Measurements from ENCODE around the gene CNGA1. TPM values are rescaled to one million over a fixed set of nuclear protein-coding genes. Genes with fewer than 3 reads are reported as not detected.
"Not testable (repeated sequence)": the region's sequence is repeated elsewhere in the genome, so short reads cannot be mapped to it uniquely, and the experiment has no call there.

CNGA1 gene
- total and polyA plus RNA-seq, 4 experiments from 2014 or later, result not detected

DNA sequence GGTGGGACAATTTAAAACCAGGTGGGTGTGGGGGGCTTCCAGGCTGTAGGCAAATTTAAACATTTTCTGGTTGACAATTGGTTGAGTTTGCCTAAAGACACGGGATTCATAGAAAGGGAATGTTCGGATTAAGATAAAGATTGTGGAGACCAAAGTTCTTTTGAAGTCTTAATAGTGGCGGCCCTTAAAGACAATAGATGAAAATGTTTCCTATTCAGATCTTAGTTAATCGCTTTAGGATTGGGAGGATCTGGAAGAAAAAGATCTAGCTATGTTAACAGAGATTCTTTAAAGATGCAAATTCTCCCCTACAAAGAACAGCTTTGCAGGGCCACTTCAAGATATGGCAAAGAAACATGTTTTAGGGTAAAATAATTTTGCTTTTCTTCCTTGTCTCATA lies 4.8 kb downstream of the CNGA1 start:
- H3K4me1 ChIP-seq (ENCODE audit: insufficient read depth, low read length), result peaks cover 9% of the 10 kb centered on the region
- no peaks in the 10 kb centered on the region for H3K9me3 ChIP-seq (ENCODE audit: control insufficient read depth in 1 of 2, low read length in 2 of 2)
- no peak for DNase-seq
- H3K27ac ChIP-seq (ENCODE audit: low read depth, low read length), result no peak overlapping the region
- no peaks in the 10 kb centered on the region for H3K27me3 ChIP-seq (ENCODE audit: insufficient read depth, low read length)
- intact Hi-C loops (cut with micrococcal nuclease), result no loop called here
- no peak overlapping the region for H3K4me3 Mint-ChIP-seq
- peaks cover 0 to 11% (median 5%) of the 10 kb centered on the region in 8 donors for H3K9me3 Mint-ChIP-seq
- H3K36me3 Mint-ChIP-seq, result no peaks in the 10 kb centered on the region
- H3K4me1 Mint-ChIP-seq, result peaks cover 4 to 8% (median 6%) of the 10 kb centered on the region in 4 donors
- no peak overlapping the region for H3K4me3 ChIP-seq (ENCODE audit: low read length in 2 of 2)
- ChIA-PET CTCF (ENCODE audit: partially characterized antibody) (interaction anchor here (0.7 to 1.0 kb wide), 2 partner anchors 22 to 97 kb away, joined by 3 read pairs; no protein-coding TSS in a partner anchor), POLR2A (ENCODE audit: partially characterized antibody) (no interaction called here)
- H3K27me3 Mint-ChIP-seq, result peaks cover 7 to 15% of the 10 kb centered on the region in 2 donors
- no peak overlapping the region for H3K27ac Mint-ChIP-seq
- no peaks in the 10 kb centered on the region for H3K36me3 ChIP-seq (ENCODE audit: insufficient read depth, low read length)

DNA sequence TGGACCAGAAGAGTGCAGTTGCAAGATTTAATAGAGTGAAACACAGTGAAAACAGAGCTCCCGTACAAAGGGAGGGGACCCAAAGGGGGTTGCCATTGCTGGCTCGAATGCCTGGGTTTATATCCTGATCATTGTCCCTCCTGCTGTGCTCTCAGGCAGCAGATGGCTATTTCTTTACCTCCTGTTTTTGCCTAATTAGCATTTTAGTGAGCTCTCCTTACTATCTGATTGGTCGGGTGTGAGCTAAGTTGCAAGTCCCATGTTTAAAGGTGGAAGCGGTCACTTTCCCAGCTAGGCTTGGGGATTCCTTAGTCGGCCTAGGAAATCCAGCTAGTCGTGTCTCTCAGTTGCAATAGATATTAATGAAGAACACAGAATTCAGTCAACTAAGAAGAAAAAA lies 5.6 kb downstream of the CNGA1 start:
- Mint-ChIP-seq H3K9me3 (peaks cover 0 to 17% (median 9%) of the 10 kb centered on the region in 8 donors), H3K27me3 (peaks cover 7 to 12% of the 10 kb centered on the region in 2 donors), H3K27ac (peak overlapping the region in 1 of 7 donors; percentile 8)
- H3K36me3 Mint-ChIP-seq; H3K27me3 ChIP-seq (ENCODE audit: insufficient read depth, low read length); H3K27ac ChIP-seq (ENCODE audit: low read depth, low read length); H3K4me3 Mint-ChIP-seq; H3K9me3 ChIP-seq (ENCODE audit: control insufficient read depth in 1 of 2, low read length in 2 of 2); POLR2A ChIA-PET (ENCODE audit: partially characterized antibody); H3K4me3 ChIP-seq (ENCODE audit: low read length in 2 of 2); H3K4me1 ChIP-seq (ENCODE audit: insufficient read depth, low read length); H3K36me3 ChIP-seq (ENCODE audit: insufficient read depth, low read length); H3K4me1 Mint-ChIP-seq; intact Hi-C loops (cut with micrococcal nuclease); DNase-seq: not testable (repeated sequence)
- CTCF ChIA-PET (ENCODE audit: partially characterized antibody), result interaction anchor here (0.7 to 1.0 kb wide), 2 partner anchors 23 to 98 kb away, joined by 3 read pairs; no protein-coding TSS in a partner anchor

DNA sequence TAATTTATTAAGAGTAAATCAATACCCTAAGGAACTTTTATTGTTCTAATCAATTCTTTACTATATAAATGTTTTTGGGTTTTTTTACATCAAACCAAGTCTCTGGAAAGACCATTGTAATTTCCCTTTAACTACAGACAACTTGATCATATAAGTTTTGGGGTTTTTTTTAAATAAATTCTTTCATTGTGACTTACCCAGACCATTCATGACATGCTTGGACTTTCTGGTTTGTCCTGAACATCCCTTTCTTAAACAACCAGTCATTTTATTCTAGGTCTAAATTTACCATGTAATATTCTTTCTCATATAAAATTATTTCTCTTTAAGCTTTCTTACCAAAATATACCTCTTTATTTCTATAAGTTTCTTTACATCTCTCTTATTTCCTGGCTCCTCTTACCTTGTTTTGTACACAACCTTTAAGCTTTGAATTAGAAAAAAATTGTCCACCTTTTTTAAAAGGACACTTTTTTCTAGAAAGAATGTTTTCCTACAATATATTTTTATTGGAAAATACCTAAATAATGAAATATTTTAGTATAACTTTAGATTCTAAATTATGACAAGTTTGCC lies 8.4 kb downstream of the CNGA1 start:
- Mint-ChIP-seq H3K4me1 (peaks cover 0 to 2% (median 0%) of the 10 kb centered on the region in 4 donors), H3K4me3 (no peak overlapping the region), H3K27me3 (peaks cover 1 to 8% of the 10 kb centered on the region in 2 donors), H3K27ac (no peak overlapping the region), H3K36me3 (no peaks in the 10 kb centered on the region), H3K9me3 (peaks cover 0 to 25% (median 12%) of the 10 kb centered on the region in 8 donors)
- Histone ChIP-seq H3K27me3 (ENCODE audit: insufficient read depth, low read length) (no peaks in the 10 kb centered on the region), H3K4me3 (ENCODE audit: low read length in 2 of 2) (no peak overlapping the region), H3K9me3 (ENCODE audit: control insufficient read depth in 1 of 2, low read length in 2 of 2) (no peaks in the 10 kb centered on the region), H3K27ac (ENCODE audit: low read depth, low read length) (no peak overlapping the region), H3K36me3 (ENCODE audit: insufficient read depth, low read length) (no peaks in the 10 kb centered on the region), H3K4me1 (ENCODE audit: insufficient read depth, low read length) (no peaks in the 10 kb centered on the region)
- CTCF ChIA-PET (ENCODE audit: partially characterized antibody), result interaction anchor here (0.6 kb wide), 1 partner anchor 1028 kb away, joined by 3 read pairs; no protein-coding TSS in a partner anchor
- no peak for DNase-seq
- intact Hi-C loops (cut with micrococcal nuclease), result no loop called here
- POLR2A ChIA-PET (ENCODE audit: partially characterized antibody), result no interaction called here

DNA sequence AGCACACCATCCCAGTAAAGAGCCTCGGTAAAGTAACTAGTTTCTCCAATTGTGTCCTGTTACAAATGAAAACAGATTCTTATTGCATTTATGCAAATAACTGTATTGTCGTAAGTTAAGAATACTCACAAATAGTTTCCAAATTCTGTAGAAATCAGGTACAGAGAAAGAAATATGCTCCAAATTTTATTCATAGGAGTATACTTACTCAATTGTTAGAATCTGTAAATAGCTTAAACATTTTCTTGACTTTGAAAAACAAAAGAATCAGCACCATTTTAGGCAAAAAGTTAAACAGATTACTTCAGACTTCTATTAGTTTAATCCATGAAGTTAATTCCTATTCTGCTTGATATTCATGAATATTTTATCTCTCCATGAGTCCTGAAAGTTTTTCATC lies 10.7 kb downstream of the CNGA1 start:
- Mint-ChIP-seq H3K27ac (no peak overlapping the region), H3K4me3 (no peak overlapping the region), H3K9me3 (peaks cover 0 to 25% (median 12%) of the 10 kb centered on the region in 8 donors), H3K27me3 (peaks cover 0 to 3% of the 10 kb centered on the region in 2 donors), H3K4me1 (peaks cover 0 to 2% (median 0%) of the 10 kb centered on the region in 4 donors), H3K36me3 (no peaks in the 10 kb centered on the region)
- Histone ChIP-seq H3K4me1 (ENCODE audit: insufficient read depth, low read length) (no peaks in the 10 kb centered on the region), H3K27me3 (ENCODE audit: insufficient read depth, low read length) (no peaks in the 10 kb centered on the region), H3K4me3 (ENCODE audit: low read length in 2 of 2) (no peak overlapping the region), H3K27ac (ENCODE audit: low read depth, low read length) (no peak overlapping the region), H3K9me3 (ENCODE audit: control insufficient read depth in 1 of 2, low read length in 2 of 2) (no peaks in the 10 kb centered on the region), H3K36me3 (ENCODE audit: insufficient read depth, low read length) (no peaks in the 10 kb centered on the region)
- intact Hi-C loops (cut with micrococcal nuclease), result no loop called here
- DNase-seq, result no peak
- CTCF ChIA-PET (ENCODE audit: partially characterized antibody), result interaction anchor here (1.4 kb wide), 1 partner anchor 28 kb away, joined by 3 read pairs; no protein-coding TSS in a partner anchor
- POLR2A ChIA-PET (ENCODE audit: partially characterized antibody), result no interaction called here

DNA sequence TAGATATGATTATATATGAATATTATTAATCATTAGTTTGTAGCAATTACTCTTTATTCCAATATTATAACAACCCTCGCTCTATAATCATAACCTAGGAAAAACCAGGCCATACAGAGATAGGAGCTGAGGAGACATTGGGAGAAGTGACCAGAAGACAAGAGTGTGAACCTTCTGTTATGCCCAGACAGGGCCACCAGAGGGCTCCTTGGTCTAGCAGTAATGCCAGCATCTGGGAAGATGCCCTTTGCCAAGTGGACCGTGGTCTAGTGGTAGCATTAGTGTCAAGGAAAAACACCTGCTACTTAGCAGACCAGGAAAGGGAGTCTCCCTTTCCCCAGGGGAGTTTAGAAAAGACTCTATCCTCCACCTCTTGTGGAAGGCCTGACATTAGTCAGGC lies 12.9 kb downstream of the CNGA1 start:
- H3K27ac Mint-ChIP-seq; H3K27me3 ChIP-seq (ENCODE audit: insufficient read depth, low read length); H3K36me3 Mint-ChIP-seq; H3K4me1 ChIP-seq (ENCODE audit: insufficient read depth, low read length); POLR2A ChIA-PET (ENCODE audit: partially characterized antibody); H3K27me3 Mint-ChIP-seq; H3K27ac ChIP-seq (ENCODE audit: low read depth, low read length); H3K36me3 ChIP-seq (ENCODE audit: insufficient read depth, low read length); H3K4me3 ChIP-seq (ENCODE audit: low read length in 2 of 2); H3K4me3 Mint-ChIP-seq; H3K9me3 ChIP-seq (ENCODE audit: control insufficient read depth in 1 of 2, low read length in 2 of 2); H3K4me1 Mint-ChIP-seq: not testable (repeated sequence)
- DNase-seq, result peak in 2 of 5 donors; percentile 9 to 12
- CTCF ChIA-PET (ENCODE audit: partially characterized antibody), result interaction anchor here (1.3 to 4.8 kb wide), 6 partner anchors 29 to 105 kb away, joined by 3 to 44 read pairs (median 8); no protein-coding TSS in a partner anchor
- intact Hi-C loops (cut with micrococcal nuclease), result loop anchor here (1.0 kb wide), 2 partner anchors 84 to 138 kb away; no protein-coding TSS in a partner anchor
- peaks cover 0 to 28% (median 17%) of the 10 kb centered on the region in 8 donors for H3K9me3 Mint-ChIP-seq

DNA sequence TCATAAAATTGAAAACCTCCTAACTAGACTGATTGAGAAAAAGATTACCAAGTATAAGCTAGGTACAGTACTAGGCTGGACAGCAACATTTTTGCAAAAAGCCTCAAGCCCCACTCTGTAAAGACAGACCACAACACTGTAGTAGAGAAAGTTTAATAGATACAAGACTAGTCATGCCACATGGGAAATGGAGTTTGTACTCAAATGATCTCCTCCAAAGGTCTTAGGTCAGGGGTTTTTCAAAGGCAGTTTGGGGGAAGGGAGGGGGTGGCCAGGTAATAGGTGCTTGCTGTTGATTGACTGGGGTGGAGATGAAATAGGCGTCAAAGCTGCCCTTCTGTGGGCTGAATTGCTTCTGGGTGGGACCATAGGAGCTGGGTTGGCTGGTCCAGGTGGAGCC lies 14.2 kb downstream of the CNGA1 start:
- no peak for DNase-seq
- Histone ChIP-seq H3K4me3 (ENCODE audit: low read length in 2 of 2) (no peak overlapping the region), H3K36me3 (ENCODE audit: insufficient read depth, low read length) (no peaks in the 10 kb centered on the region), H3K9me3 (ENCODE audit: control insufficient read depth in 1 of 2, low read length in 2 of 2) (peaks cover 0 to 6% of the 10 kb centered on the region in 2 donors), H3K27ac (ENCODE audit: low read depth, low read length) (no peak overlapping the region), H3K4me1 (ENCODE audit: insufficient read depth, low read length) (no peaks in the 10 kb centered on the region), H3K27me3 (ENCODE audit: insufficient read depth, low read length) (peaks cover 4% of the 10 kb centered on the region)
- intact Hi-C loops (cut with micrococcal nuclease), result no loop called here
- H3K27me3 Mint-ChIP-seq, result peaks cover 2 to 6% of the 10 kb centered on the region in 2 donors
- no peak overlapping the region for H3K27ac Mint-ChIP-seq
- H3K4me1 Mint-ChIP-seq, result peaks cover 0 to 2% (median 0%) of the 10 kb centered on the region in 4 donors
- no peak overlapping the region for H3K4me3 Mint-ChIP-seq
- peaks cover 0 to 26% (median 20%) of the 10 kb centered on the region in 8 donors for H3K9me3 Mint-ChIP-seq
- ChIA-PET CTCF (ENCODE audit: partially characterized antibody) (interaction anchor here (0.7 to 4.8 kb wide), 7 partner anchors 12 to 144 kb away, joined by 3 to 44 read pairs (median 7); no protein-coding TSS in a partner anchor), POLR2A (ENCODE audit: partially characterized antibody) (no interaction called here)
- no peaks in the 10 kb centered on the region for H3K36me3 Mint-ChIP-seq

DNA sequence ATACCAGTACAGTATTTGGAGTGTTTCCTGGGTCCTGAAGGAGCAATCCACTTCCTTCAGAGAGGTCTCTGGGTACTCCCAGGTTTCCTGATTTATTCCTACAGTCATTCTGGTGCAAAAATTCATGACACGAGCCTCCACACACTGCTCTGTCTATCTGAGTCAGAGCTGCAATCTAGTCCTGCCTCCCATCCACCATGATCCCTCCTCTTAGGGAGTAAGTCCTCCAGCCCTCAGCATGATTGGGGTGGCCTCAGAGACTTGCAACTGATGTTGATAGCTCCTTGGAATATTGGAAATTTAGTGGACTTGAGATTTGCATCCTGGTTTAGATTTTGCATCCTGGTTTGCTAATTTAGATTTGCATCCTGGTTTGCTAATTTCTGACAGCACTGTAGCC lies 20.5 kb downstream of the CNGA1 start:
- H3K27me3 ChIP-seq (ENCODE audit: insufficient read depth, low read length), result peaks cover 4% of the 10 kb centered on the region
- H3K9me3 ChIP-seq (ENCODE audit: control insufficient read depth in 1 of 2, low read length in 2 of 2), result peaks cover 0 to 6% of the 10 kb centered on the region in 2 donors
- DNase-seq, result no peak
- H3K4me1 ChIP-seq (ENCODE audit: insufficient read depth, low read length), result no peaks in the 10 kb centered on the region
- H3K27me3 Mint-ChIP-seq, result peaks cover 5 to 7% of the 10 kb centered on the region in 2 donors
- no peak overlapping the region for H3K27ac ChIP-seq (ENCODE audit: low read depth, low read length)
- H3K4me1 Mint-ChIP-seq, result no peaks in the 10 kb centered on the region
- H3K9me3 Mint-ChIP-seq, result peaks cover 6 to 33% (median 22%) of the 10 kb centered on the region in 8 donors
- H3K4me3 ChIP-seq (ENCODE audit: low read length in 2 of 2), result no peak overlapping the region
- CTCF ChIA-PET (ENCODE audit: partially characterized antibody), result no interaction called here
- POLR2A ChIA-PET (ENCODE audit: partially characterized antibody), result no interaction called here
- H3K36me3 Mint-ChIP-seq, result no peaks in the 10 kb centered on the region
- intact Hi-C loops (cut with micrococcal nuclease), result no loop called here
- no peak overlapping the region for H3K27ac Mint-ChIP-seq
- no peak overlapping the region for H3K4me3 Mint-ChIP-seq
- no peaks in the 10 kb centered on the region for H3K36me3 ChIP-seq (ENCODE audit: insufficient read depth, low read length)

Data from CD4-positive, alpha-beta memory T cell (primary cell).